ENCODE measurements around the gene RNU6-9. TPM values are rescaled to one million over a fixed set of nuclear protein-coding genes. Genes with fewer than 3 reads are reported as not detected.

Gene RNU6-9
- total RNA-seq, 1 donor from 2014 or later = not detected

- peaks cover 2% of the 10 kb centered on the region for H3K36me3 Mint-ChIP-seq (ENCODE audit: low read depth)
Measured at GRCh38 chr19:939922-940321, 46.6 kb downstream of the RNU6-9 start.

GRCh38 chr19:940591-941291 is 47.5 kb downstream of the RNU6-9 start:
- H3K4me1 Mint-ChIP-seq (ENCODE audit: low read depth) = peaks cover 12% of the 10 kb centered on the region
- peaks cover 2% of the 10 kb centered on the region for H3K36me3 Mint-ChIP-seq (ENCODE audit: low read depth)
- DNase-seq (ENCODE audit: low spot score) = no peak
- no peaks in the 10 kb centered on the region for H3K27me3 Mint-ChIP-seq (ENCODE audit: low read depth)
- TF ChIP-seq, protein P1, sequence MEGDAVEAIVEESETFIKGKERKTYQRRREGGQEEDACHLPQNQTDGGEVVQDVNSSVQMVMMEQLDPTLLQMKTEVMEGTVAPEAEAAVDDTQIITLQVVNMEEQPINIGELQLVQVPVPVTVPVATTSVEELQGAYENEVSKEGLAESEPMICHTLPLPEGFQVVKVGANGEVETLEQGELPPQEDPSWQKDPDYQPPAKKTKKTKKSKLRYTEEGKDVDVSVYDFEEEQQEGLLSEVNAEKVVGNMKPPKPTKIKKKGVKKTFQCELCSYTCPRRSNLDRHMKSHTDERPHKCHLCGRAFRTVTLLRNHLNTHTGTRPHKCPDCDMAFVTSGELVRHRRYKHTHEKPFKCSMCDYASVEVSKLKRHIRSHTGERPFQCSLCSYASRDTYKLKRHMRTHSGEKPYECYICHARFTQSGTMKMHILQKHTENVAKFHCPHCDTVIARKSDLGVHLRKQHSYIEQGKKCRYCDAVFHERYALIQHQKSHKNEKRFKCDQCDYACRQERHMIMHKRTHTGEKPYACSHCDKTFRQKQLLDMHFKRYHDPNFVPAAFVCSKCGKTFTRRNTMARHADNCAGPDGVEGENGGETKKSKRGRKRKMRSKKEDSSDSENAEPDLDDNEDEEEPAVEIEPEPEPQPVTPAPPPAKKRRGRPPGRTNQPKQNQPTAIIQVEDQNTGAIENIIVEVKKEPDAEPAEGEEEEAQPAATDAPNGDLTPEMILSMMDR (IDR thresholded peaks at IDR 0.05) = no peak
- H3K9me3 Mint-ChIP-seq (ENCODE audit: low read depth) = no peaks in the 10 kb centered on the region
- H3K4me3 Mint-ChIP-seq (ENCODE audit: unreplicated experiment) = no peak overlapping the region
- peak overlapping the region; percentile 24 for H3K27ac Mint-ChIP-seq (ENCODE audit: unreplicated experiment)

More at GRCh38 chr19:939922-940321, 46.6 kb downstream of the RNU6-9 start:
- H3K9me3 Mint-ChIP-seq (ENCODE audit: low read depth) = no peaks in the 10 kb centered on the region
- TF ChIP-seq, protein P1 (IDR thresholded peaks at IDR 0.05) = no peak
- H3K4me3 Mint-ChIP-seq (ENCODE audit: unreplicated experiment) = no peak overlapping the region
- no peaks in the 10 kb centered on the region for H3K27me3 Mint-ChIP-seq (ENCODE audit: low read depth)
- H3K27ac Mint-ChIP-seq (ENCODE audit: unreplicated experiment) = no peak overlapping the region
- H3K4me1 Mint-ChIP-seq (ENCODE audit: low read depth) = peaks cover 18% of the 10 kb centered on the region
- DNase-seq (ENCODE audit: low spot score) = no peak

GRCh38 chr19:941292-942132 is 48.2 kb downstream of the RNU6-9 start:
- Mint-ChIP-seq H3K9me3 (ENCODE audit: low read depth) (no peaks in the 10 kb centered on the region), H3K27ac (ENCODE audit: unreplicated experiment) (peak overlapping the region; percentile 51), H3K4me1 (ENCODE audit: low read depth) (peaks cover 12% of the 10 kb centered on the region), H3K27me3 (ENCODE audit: low read depth) (no peaks in the 10 kb centered on the region), H3K36me3 (ENCODE audit: low read depth) (peaks cover 2% of the 10 kb centered on the region), H3K4me3 (ENCODE audit: unreplicated experiment) (peak overlapping the region; percentile 54)
- DNase-seq (ENCODE audit: low spot score) = no peak
- TF ChIP-seq, protein P1 (IDR thresholded peaks at IDR 0.05) = no peak

- no peak for DNase-seq (ENCODE audit: low spot score)
- TF ChIP-seq, protein P1 (IDR thresholded peaks at IDR 0.05) = no peak
- H3K36me3 Mint-ChIP-seq (ENCODE audit: low read depth) = peaks cover 2% of the 10 kb centered on the region
- H3K27me3 Mint-ChIP-seq (ENCODE audit: low read depth) = no peaks in the 10 kb centered on the region
- no peak overlapping the region for H3K27ac Mint-ChIP-seq (ENCODE audit: unreplicated experiment)
- H3K4me3 Mint-ChIP-seq (ENCODE audit: unreplicated experiment) = no peak overlapping the region
- H3K4me1 Mint-ChIP-seq (ENCODE audit: low read depth) = peaks cover 12% of the 10 kb centered on the region
- H3K9me3 Mint-ChIP-seq (ENCODE audit: low read depth) = no peaks in the 10 kb centered on the region
Measured at GRCh38 chr19:942133-942645, 48.9 kb downstream of the RNU6-9 start.

Other genes starting within 250 kb of the RNU6-9 start
- 29.3 to 36.3 TPM (median 29.5 TPM) in 3 replicates for gene RNF126, start 230.3 kb upstream of the RNU6-9 start, total RNA-seq
- gene FSTL3, start 217.1 kb upstream of the RNU6-9 start, total RNA-seq = 267 to 316 TPM (median 312 TPM) in 3 replicates
- not detected in 3 replicates for gene PRSS57, start 198.0 kb upstream of the RNU6-9 start, total RNA-seq
- 166 to 182 TPM (median 175 TPM) in 3 replicates for gene PALM, start 184.5 kb upstream of the RNU6-9 start, total RNA-seq
- gene MISP, start 142.4 kb upstream of the RNU6-9 start, total RNA-seq = 1.5 to 2.2 TPM (median 1.6 TPM) in 3 replicates
- 281 to 343 TPM (median 285 TPM) in 3 replicates for gene PTBP1, start 96.0 kb upstream of the RNU6-9 start, total RNA-seq
- gene PLPPR3, start 71.5 kb upstream of the RNU6-9 start, total RNA-seq = 5.4 to 6.8 TPM (median 6.0 TPM) in 3 replicates
- 0.37 to 0.51 TPM in 2 of 3 replicates, not detected in the other for gene AZU1, start 65.6 kb upstream of the RNU6-9 start, total RNA-seq
- gene PRTN3, start 52.5 kb upstream of the RNU6-9 start, total RNA-seq = not detected in 3 replicates
- gene ELANE, start 41.2 kb upstream of the RNU6-9 start, total RNA-seq = not detected in 3 replicates
- 1.1 to 17.9 TPM (median 1.8 TPM) in 3 replicates for gene CFD, start 33.8 kb upstream of the RNU6-9 start, total RNA-seq
- gene MED16, start 297 bp upstream of the RNU6-9 start, total RNA-seq = 47.0 to 53.9 TPM (median 53.1 TPM) in 3 replicates
- 47.1 to 52.2 TPM (median 48.4 TPM) in 3 replicates for gene R3HDM4, start 19.7 kb downstream of the RNU6-9 start, total RNA-seq
- 0.17 to 0.38 TPM (median 0.24 TPM) in 3 replicates for gene KISS1R, start 23.8 kb downstream of the RNU6-9 start, total RNA-seq
- gene ARID3A, start 32.6 kb downstream of the RNU6-9 start, total RNA-seq = 6.6 to 10.0 TPM (median 8.8 TPM) in 3 replicates
- gene WDR18, start 90.9 kb downstream of the RNU6-9 start, total RNA-seq = 42.1 to 48.5 TPM (median 48.0 TPM) in 3 replicates
- gene GRIN3B, start 106.9 kb downstream of the RNU6-9 start, total RNA-seq = 0.31 to 0.67 TPM (median 0.33 TPM) in 3 replicates
- 120 to 130 TPM (median 120 TPM) in 3 replicates for gene TMEM259, start 127.6 kb downstream of the RNU6-9 start, total RNA-seq
- not detected in 3 replicates for gene RNU6-2, start 128.0 kb downstream of the RNU6-9 start, total RNA-seq
- 258 to 363 TPM (median 357 TPM) in 3 replicates for gene CNN2, start 133.1 kb downstream of the RNU6-9 start, total RNA-seq
- gene ABCA7, start 146.6 kb downstream of the RNU6-9 start, total RNA-seq = 6.7 to 15.9 TPM (median 8.9 TPM) in 3 replicates
- 0.57 to 1.6 TPM (median 1.0 TPM) in 3 replicates for gene ARHGAP45, start 173.7 kb downstream of the RNU6-9 start, total RNA-seq
- 110 to 119 TPM (median 113 TPM) in 3 replicates for gene POLR2E, start 201.9 kb downstream of the RNU6-9 start, total RNA-seq
- gene GPX4, start 210.5 kb downstream of the RNU6-9 start, total RNA-seq = 240 to 246 TPM (median 245 TPM) in 3 replicates